GM21619 (cell line): Measurements from ENCODE around the gene CHRM1.
A peak's percentile ranks its signal among the peaks of the same experiment; 100 is the strongest.
"Not testable (repeated sequence)": the region's sequence is repeated elsewhere in the genome, so short reads cannot be mapped to it uniquely, and the experiment has no call there.

ENCODE experiments used
- ATAC-seq: cut with Tn5 transposase; IDR thresholded peaks from one replicate; pipeline ENCODE4 v1.9.1; 2021; ENCODE audit not compliant: unreplicated experiment

CHRM1 gene

GRCh38 chr11:62880231-62880802 is 40.8 kb downstream of the CHRM1 start:
- peak; percentile 7 for ATAC-seq

- no peak for ATAC-seq
Measured at GRCh38 chr11:62879235-62879978, 41.8 kb downstream of the CHRM1 start.

GRCh38 chr11:62876712-62877111 is 44.5 kb downstream of the CHRM1 start:
- no peak for ATAC-seq

GRCh38 chr11:62875698-62876478 is 45.3 kb downstream of the CHRM1 start:
- ATAC-seq, result no peak

DNA sequence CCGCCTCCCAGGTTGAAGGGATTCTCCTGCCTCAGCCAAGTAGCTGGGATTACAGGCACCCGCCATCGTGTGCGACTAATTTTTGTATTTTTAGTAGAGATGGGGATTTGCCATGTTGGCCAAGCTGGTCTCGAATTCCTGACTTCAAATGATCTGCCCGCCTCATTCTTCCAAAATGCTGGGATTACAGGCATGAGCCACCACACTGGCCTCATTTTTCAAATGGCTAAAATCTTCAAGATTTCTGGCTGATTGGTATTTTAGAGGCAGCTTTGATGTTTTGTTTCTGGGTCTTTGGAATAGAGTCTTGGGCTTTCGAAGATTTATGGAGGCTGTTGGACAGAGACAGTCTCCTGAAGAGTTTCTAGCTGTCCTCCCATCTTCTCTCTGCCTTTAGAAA is 46.3 kb downstream of the CHRM1 start:
- no peak for ATAC-seq

- no peak for ATAC-seq
Measured at GRCh38 chr11:62865635-62866034, 55.5 kb downstream of the CHRM1 start.

DNA sequence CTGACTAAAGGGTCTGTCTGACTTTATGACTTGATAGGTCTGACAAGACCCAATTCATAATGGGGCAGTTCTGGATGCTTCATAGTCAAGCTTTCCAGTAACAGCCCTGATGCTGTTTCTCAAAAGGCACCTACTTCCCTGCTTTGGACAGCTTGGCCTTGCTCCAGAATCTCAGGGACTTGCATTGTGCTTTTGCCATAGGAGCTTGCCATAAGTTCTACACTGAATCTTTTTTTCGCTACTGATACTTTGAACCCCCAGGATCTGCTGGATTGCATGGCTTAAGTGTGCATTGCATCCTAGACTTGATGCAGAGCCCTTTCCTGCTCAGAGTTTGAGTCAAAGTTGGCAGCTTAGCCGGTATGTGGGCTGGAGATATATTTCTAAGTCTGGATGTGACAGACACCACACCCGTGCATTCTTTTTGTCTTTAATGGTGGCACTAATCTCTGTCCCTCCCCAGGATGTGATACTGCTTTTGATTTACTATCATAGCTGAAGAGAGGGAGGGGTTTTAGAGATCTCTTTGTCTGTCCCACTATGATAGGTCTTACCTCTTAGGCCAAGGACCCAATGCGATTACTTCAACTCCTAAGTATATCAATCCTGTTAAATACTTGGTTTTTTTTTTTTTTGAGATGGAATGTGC is 57.4 kb downstream of the CHRM1 start:
- no peak for ATAC-seq

- ATAC-seq, result not testable (repeated sequence)
Measured at GRCh38 chr11:62861564-62862192, 59.5 kb downstream of the CHRM1 start.

DNA sequence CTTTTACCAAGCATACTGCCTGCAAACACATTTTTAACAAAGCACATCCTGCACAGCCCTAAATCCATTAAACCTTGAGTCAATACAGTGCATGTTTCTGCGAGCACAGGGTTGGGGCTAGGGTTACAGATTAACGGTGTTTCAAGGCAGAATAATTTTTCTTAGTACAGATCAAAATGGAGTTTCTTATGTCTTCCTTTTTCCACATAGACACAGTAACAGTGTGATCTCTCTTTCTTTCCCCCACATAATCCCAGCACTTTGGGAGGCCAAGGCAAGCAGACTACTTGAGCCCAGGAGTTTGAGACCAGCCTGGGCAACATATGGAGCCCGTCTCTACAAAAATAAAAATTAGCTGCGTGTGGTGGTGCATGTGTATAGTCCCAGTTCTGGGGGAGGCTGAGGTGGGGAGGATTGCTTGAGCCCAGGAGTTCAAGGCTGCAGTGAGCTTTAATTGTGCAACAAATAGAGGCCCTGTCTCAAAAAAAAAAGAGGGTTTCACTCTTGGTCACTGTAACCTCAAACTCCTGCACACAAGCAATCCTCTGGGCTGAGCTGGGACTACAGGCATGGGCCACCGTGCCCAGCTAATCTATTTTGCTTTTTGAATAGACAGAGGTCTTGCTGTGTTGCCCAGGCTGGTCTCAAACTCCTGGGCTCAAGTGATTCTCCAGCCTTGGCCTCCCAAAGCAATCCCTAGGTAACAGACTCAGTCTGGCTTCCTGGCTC is 60.2 kb downstream of the CHRM1 start:
- no peak for ATAC-seq

GRCh38 chr11:62859281-62859703 is 61.9 kb downstream of the CHRM1 start:
- not testable (repeated sequence) for ATAC-seq
